Daoy (cell line): ENCODE data around the gene S100A11. TPM values are rescaled to one million over a fixed set of nuclear protein-coding genes. Genes with fewer than 3 reads are reported as not detected.

ENCODE experiments used
- DNase-seq: peaks from one replicate; pipeline ENCODE4 v3.0.0-alpha.2; 2015; ENCODE audit warnings: low read depth
- total RNA-seq: library from RNA; depleted of rRNA; stranded (reverse); fragments of >200 nt; shearing (Covaris generic); gene quantifications from 2 replicates; pipeline ENCODE4 v1.2.3, GENCODE V29; 2014; rRNA removed

Gene S100A11
- total RNA-seq, 1 experiment from 2014 or later: 308 TPM

- no peak for DNase-seq
Observed at GRCh38 chr1:151984313-151984956, 52.4 kb downstream of the S100A11 start.

Other genes with a start within 250 kb of the S100A11 start
- 12.6 and 13.8 TPM in 2 replicates for gene TDRKH, start 246.5 kb downstream of the S100A11 start, total RNA-seq
- gene LINGO4, start 231.6 kb downstream of the S100A11 start, total RNA-seq: not detected in 2 replicates
- not detected in 2 replicates for gene RORC, start 205.2 kb downstream of the S100A11 start, total RNA-seq
- not detected in 2 replicates for gene C2CD4D, start 197.2 kb downstream of the S100A11 start, total RNA-seq
- not detected in 2 replicates for gene THEM5, start 183.3 kb downstream of the S100A11 start, total RNA-seq
- 15.1 and 31.0 TPM in 2 replicates for gene THEM4, start 127.5 kb downstream of the S100A11 start, total RNA-seq
- 68.5 and 77.3 TPM in 2 replicates for gene S100A10, start 43.1 kb downstream of the S100A11 start, total RNA-seq
- not detected in 2 replicates for gene TCHHL1, start 52.1 kb upstream of the S100A11 start, total RNA-seq
- gene TCHH, start 78.4 kb upstream of the S100A11 start, total RNA-seq: 0.29 TPM in 1 of 2 replicates, not detected in the other
- not detected in 2 replicates for gene RPTN, start 122.2 kb upstream of the S100A11 start, total RNA-seq
- not detected in 2 replicates for gene HRNR, start 187.2 kb upstream of the S100A11 start, total RNA-seq